ENCODE data around the gene NEXN. TPM values are rescaled to one million over a fixed set of nuclear protein-coding genes. Genes with fewer than 3 reads are reported as not detected.

Gene NEXN
- total RNA-seq, 1 experiment from 2014 or later: 0.15 TPM

- TF ChIP-seq CTCF (IDR thresholded peaks at IDR 0.05 in 2 of 3, conservative IDR thresholded peaks at IDR 0.05 in 1 of 3; ENCODE audit: borderline replicate concordance in 1 of 3, insufficient read depth in 1 of 3, low read depth in 2 of 3, low read length in 2 of 3) (no peak), CEBPB (IDR thresholded peaks at IDR 0.05; ENCODE audit: low read depth) (no peak)
Measured at GRCh38 chr1:77978293-77978968, 90.0 kb downstream of the NEXN start (continued).

- Histone ChIP-seq H3K9me3 (ENCODE audit: control insufficient read depth in 1 of 2, insufficient read depth in 1 of 2, low read depth in 1 of 2, low read length in 2 of 2) (no peaks in the 10 kb centered on the region), H3K36me3 (ENCODE audit: control insufficient read depth in 1 of 2, insufficient read depth in 2 of 2, low read length in 2 of 2) (peaks cover 8 to 26% of the 10 kb centered on the region in 2 experiments), H3K27ac (ENCODE audit: low read depth, low read length) (peak within 1 kb of the TSS; percentile 80), H3K27me3 (ENCODE audit: insufficient read depth, low read length) (no peaks in the 10 kb centered on the region), H3K4me3 (replicated peaks in 1 of 2; ENCODE audit: low read depth in 1 of 2, low read length in 2 of 2) (peak within 1 kb of the TSS; percentile 99), H3K79me2 (ENCODE audit: insufficient read depth, low read length) (peaks cover 92% of the 10 kb centered on the region), H4K20me1 (ENCODE audit: insufficient read depth) (peaks cover 21% of the 10 kb centered on the region; the same call in 1 of the 2 replicates), H3K4me2 (ENCODE audit: low read length) (peak within 1 kb of the TSS; percentile 83), H3K9me2 (ENCODE audit: insufficient read depth) (no peaks in the 10 kb centered on the region), H3K4me1 (ENCODE audit: control insufficient read depth in 1 of 2, insufficient read depth in 2 of 2, low read length in 2 of 2) (peaks cover 12 to 20% of the 10 kb centered on the region in 2 experiments), H2AFZ (ENCODE audit: low read depth, low read length, poor library complexity, severe bottlenecking) (peak within 1 kb of the TSS; percentile 48), H3K9ac (ENCODE audit: low read length) (peak within 1 kb of the TSS; percentile 100)
- TSS peak; percentile 80 for BruUV-seq (replicated peaks)
- peak; percentile 99 for DNase-seq (ENCODE audit: low read depth, low spot score)
- ATAC-seq: peak; percentile 89
- ChIA-PET RAD21 (ENCODE audit: low non-redundant PET in 1 of 2, low total read pairs in 2 of 2, uncharacterized antibody in 2 of 2, unreplicated experiment in 2 of 2) (no interaction called here), CTCF (interaction anchor here (1.1 to 1.3 kb wide), 3 partner anchors 25 to 135 kb away, joined by 4 to 7 read pairs (median 5); partner anchors contain the start of gene DNAJB4), POLR2A (interaction anchor here (0.8 to 6.1 kb wide), 7 partner anchors 9 to 132 kb away, joined by 3 to 129 read pairs (median 4); partner anchors contain the start of gene DNAJB4)
- intact Hi-C loops (cut with micrococcal nuclease): loop anchor here (1.0 to 5.0 kb wide), 3 partner anchors 25 to 292 kb away; partner anchors contain the start of gene DNAJB4
- 0 out of 2 replicates have a peak, but pooled peaks have one; percentile 8 for TF ChIP-seq FOSL1 (IDR thresholded peaks at IDR 0.05; ENCODE audit: low read depth)
- 0 out of 2 replicates have a peak, but pooled peaks have one; percentile 14 for TF ChIP-seq SRF (IDR thresholded peaks at IDR 0.05; ENCODE audit: low read depth)
- TF ChIP-seq YY1 (IDR thresholded peaks at IDR 0.05; ENCODE audit: extremely low read depth, insufficient replicate concordance, low read depth, low read length): peak; percentile 95
- TF ChIP-seq EGR1 (IDR thresholded peaks at IDR 0.05; ENCODE audit: low read depth): no peak; the same call in 1 of the 2 replicates
- TF ChIP-seq SP1 (IDR thresholded peaks at IDR 0.05; ENCODE audit: low read depth): peak; percentile 39; the same call in 1 of the 2 replicates
- TF ChIP-seq SIN3A (IDR thresholded peaks at IDR 0.05; ENCODE audit: low read depth): peak; percentile 79
- no peak; the same call in 1 of the 2 replicates for TF ChIP-seq JUND (IDR thresholded peaks at IDR 0.05)
- peak; percentile 48 to 56 (median 50); a peak in 5 of 6 replicates for TF ChIP-seq CTCF (IDR thresholded peaks at IDR 0.05 in 2 of 3, conservative IDR thresholded peaks at IDR 0.05 in 1 of 3; ENCODE audit: borderline replicate concordance in 1 of 3, insufficient read depth in 1 of 3, low read depth in 2 of 3, low read length in 2 of 3)
- TF ChIP-seq EZH2 (IDR thresholded peaks at IDR 0.05): no peak
- TF ChIP-seq TCF7L2 (IDR thresholded peaks at IDR 0.05; ENCODE audit: borderline replicate concordance, extremely low read depth, insufficient read depth, insufficient read length): no peak
- TF ChIP-seq POLR2AphosphoS5 (IDR thresholded peaks at IDR 0.05; ENCODE audit: low read depth, low read length): peak; percentile 98
- peak; percentile 54 for TF ChIP-seq MAX (IDR thresholded peaks at IDR 0.05)
- peak; percentile 47; the same call in 1 of the 2 replicates for TF ChIP-seq RAD21 (IDR thresholded peaks at IDR 0.05; ENCODE audit: low read depth)
- TF ChIP-seq EZH2phosphoT487 (IDR thresholded peaks at IDR 0.05; ENCODE audit: borderline replicate concordance): no peak
- no peak for TF ChIP-seq ZFX (IDR thresholded peaks at IDR 0.05)
Measured at GRCh38 chr1:77978969-77979876, 90.8 kb downstream of the NEXN start, which contains the start of gene FUBP1. FUBP1 (minus strand) TSS chr1:77979072; CDS start chr1:77979004, 68 bp downstream.
